ENCODE measurements around the gene CFAP46. TPM values are rescaled to one million over a fixed set of nuclear protein-coding genes. Genes with fewer than 3 reads are reported as not detected.

CFAP46 gene
- polyA plus RNA-seq, 1 of the 3 experiments (the other 2 are of a cell fraction), result 3.9 TPM

DNA sequence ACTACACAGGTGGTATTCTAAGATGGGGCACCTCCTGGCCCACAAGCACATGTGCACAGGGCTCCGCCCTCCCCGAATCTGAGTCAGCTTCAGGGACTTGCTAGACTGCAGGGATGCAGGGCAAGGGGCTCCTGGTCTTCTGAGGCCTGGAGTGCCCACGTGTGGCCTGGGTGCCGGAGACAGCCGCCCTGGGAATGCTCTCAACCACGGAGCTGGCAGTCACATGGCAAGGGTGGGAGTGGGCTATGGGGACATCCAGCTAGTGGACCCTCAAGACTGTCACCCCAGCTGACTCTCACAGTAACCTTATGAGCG is 42.7 kb downstream of the CFAP46 start:
- TF ChIP-seq IRF3 (IDR thresholded peaks at IDR 0.05; ENCODE audit: low read depth, low read length) (no peak), CHD2 (IDR thresholded peaks at IDR 0.05; ENCODE audit: low read length, partially characterized antibody) (no peak), MEF2A (IDR thresholded peaks at IDR 0.05; ENCODE audit: borderline replicate concordance, low read depth) (no peak), NRF1 (IDR thresholded peaks at IDR 0.05; ENCODE audit: low read depth, low read length) (no peak), GABPA (IDR thresholded peaks at IDR 0.05; ENCODE audit: low read depth) (no peak)
- Histone ChIP-seq H3K9ac (no peak overlapping the region), H3K4me3 (ENCODE audit: low read depth in 2 of 2, low read length in 1 of 2) (no peak overlapping the region), H3K36me3 (replicated peaks in 1 of 2; ENCODE audit: control insufficient read depth in 1 of 2, insufficient read depth in 2 of 2, low read length in 1 of 2) (no peaks in the 10 kb centered on the region), H3K4me2 (no peak overlapping the region), H3K4me1 (ENCODE audit: control insufficient read depth in 1 of 2, insufficient read depth in 2 of 2, low read depth in 1 of 2, low read length in 1 of 2) (no peaks in the 10 kb centered on the region), H3K79me2 (ENCODE audit: insufficient read depth) (no peaks in the 10 kb centered on the region), H3K9me2 (no peaks in the 10 kb centered on the region), H3K9me3 (no peaks in the 10 kb centered on the region), H3K27ac (ENCODE audit: low read depth in 2 of 2, low read length in 1 of 2) (no peak overlapping the region), H2AFZ (ENCODE audit: low read depth) (no peak overlapping the region), H4K20me1 (ENCODE audit: insufficient read depth) (no peaks in the 10 kb centered on the region), H3F3A (replicated peaks; ENCODE audit: insufficient read depth) (no peaks in the 10 kb centered on the region), H3K27me3 (ENCODE audit: insufficient read depth) (no peaks in the 10 kb centered on the region; the same call in 1 of the 2 replicates)
- DNase-seq, result no peak
- 57% methylated on average over 3 of the region's 7 CpGs for WGBS (ENCODE audit: low lambda C conversion rate)
- ChIA-PET POLR2A (no interaction called here), CTCF (interaction anchor here (1.4 to 4.1 kb wide), 2 partner anchors 196 to 225 kb away, joined by 3 to 19 read pairs; no protein-coding TSS in a partner anchor)

DNA sequence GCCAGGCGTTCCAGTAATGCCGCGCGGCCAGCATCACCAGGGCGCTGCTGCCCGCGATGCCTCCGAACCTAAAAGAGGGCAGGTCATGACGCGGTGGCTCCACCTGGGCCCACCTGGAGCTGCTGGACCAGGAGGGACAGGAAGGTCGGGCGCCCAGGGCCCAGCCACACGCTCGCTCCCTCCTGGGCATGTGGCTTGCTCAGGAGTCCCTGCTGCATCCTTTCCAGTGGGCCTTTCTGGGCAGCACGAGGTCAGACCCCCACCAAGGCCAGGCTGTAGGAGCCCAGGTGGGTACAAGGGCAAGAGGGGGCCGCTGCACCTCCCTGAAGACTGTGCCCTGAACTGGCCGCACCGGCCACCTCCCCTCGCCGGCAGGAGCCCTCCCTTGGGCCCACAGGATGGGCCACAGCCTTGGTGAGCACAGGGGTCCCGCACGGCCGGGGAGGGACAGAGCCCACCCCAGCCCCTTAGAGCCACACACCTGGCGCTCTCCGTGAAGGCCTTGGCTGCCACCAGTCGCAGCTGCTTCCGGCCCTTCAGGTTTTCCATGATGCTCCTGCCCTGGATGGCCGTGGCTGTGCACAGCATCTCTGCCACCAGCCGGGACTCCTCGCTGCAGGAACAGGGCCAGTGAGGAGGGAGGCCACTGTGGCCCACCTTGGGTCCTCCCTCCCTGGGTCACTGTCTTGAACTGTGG is 43.2 kb downstream of the CFAP46 start:
- Histone ChIP-seq H3K27me3 (ENCODE audit: insufficient read depth) (no peaks in the 10 kb centered on the region; the same call in 1 of the 2 replicates), H3K27ac (ENCODE audit: low read depth in 2 of 2, low read length in 1 of 2) (no peak overlapping the region), H4K20me1 (ENCODE audit: insufficient read depth) (no peaks in the 10 kb centered on the region), H3F3A (replicated peaks; ENCODE audit: insufficient read depth) (no peaks in the 10 kb centered on the region), H3K4me2 (no peak overlapping the region), H2AFZ (ENCODE audit: low read depth) (no peak overlapping the region), H3K9ac (no peak overlapping the region), H3K9me3 (no peaks in the 10 kb centered on the region), H3K4me1 (ENCODE audit: control insufficient read depth in 1 of 2, insufficient read depth in 2 of 2, low read depth in 1 of 2, low read length in 1 of 2) (no peaks in the 10 kb centered on the region), H3K79me2 (ENCODE audit: insufficient read depth) (no peaks in the 10 kb centered on the region), H3K36me3 (replicated peaks in 1 of 2; ENCODE audit: control insufficient read depth in 1 of 2, insufficient read depth in 2 of 2, low read length in 1 of 2) (no peaks in the 10 kb centered on the region), H3K4me3 (ENCODE audit: low read depth in 2 of 2, low read length in 1 of 2) (no peak overlapping the region), H3K9me2 (no peaks in the 10 kb centered on the region)
- no peak for DNase-seq
- CTCF ChIA-PET, result interaction anchor here (4.1 kb wide), 1 partner anchor 225 kb away, joined by 19 read pairs; no protein-coding TSS in a partner anchor
- POLR2A ChIA-PET, result no interaction called here
- WGBS (ENCODE audit: low lambda C conversion rate), result 51% methylated on average over 5 of the region's 30 CpGs
- TF ChIP-seq FOXJ3 (CRISPR knock-in tag; IDR thresholded peaks at IDR 0.05) (no peak), GABPA (IDR thresholded peaks at IDR 0.05; ENCODE audit: low read depth) (no peak), MEF2A (IDR thresholded peaks at IDR 0.05; ENCODE audit: borderline replicate concordance, low read depth) (no peak), RXRA (IDR thresholded peaks at IDR 0.05; ENCODE audit: borderline replicate concordance, low read depth) (no peak), GATA2 (CRISPR knock-in tag; IDR thresholded peaks at IDR 0.05) (no peak), YY1 (IDR thresholded peaks at IDR 0.05; ENCODE audit: low read depth) (no peak), MXI1 (IDR thresholded peaks at IDR 0.05; ENCODE audit: low read depth, low read length) (no peak), SMC3 (IDR thresholded peaks at IDR 0.05; ENCODE audit: low read depth, low read length) (no peak), RFX5 (IDR thresholded peaks at IDR 0.05; ENCODE audit: low read length) (no peak), CTCF (IDR thresholded peaks at IDR 0.05) (no peak), SIN3A (IDR thresholded peaks at IDR 0.05; ENCODE audit: borderline replicate concordance, low read depth, low read length) (no peak), ELF1 (IDR thresholded peaks at IDR 0.05) (no peak)
- TF ChIP-seq, protein P1, sequence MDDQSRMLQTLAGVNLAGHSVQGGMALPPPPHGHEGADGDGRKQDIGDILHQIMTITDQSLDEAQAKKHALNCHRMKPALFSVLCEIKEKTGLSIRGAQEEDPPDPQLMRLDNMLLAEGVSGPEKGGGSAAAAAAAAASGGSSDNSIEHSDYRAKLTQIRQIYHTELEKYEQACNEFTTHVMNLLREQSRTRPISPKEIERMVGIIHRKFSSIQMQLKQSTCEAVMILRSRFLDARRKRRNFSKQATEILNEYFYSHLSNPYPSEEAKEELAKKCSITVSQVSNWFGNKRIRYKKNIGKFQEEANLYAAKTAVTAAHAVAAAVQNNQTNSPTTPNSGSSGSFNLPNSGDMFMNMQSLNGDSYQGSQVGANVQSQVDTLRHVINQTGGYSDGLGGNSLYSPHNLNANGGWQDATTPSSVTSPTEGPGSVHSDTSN (IDR thresholded peaks at IDR 0.05), result no peak
- TF ChIP-seq, protein P2, sequence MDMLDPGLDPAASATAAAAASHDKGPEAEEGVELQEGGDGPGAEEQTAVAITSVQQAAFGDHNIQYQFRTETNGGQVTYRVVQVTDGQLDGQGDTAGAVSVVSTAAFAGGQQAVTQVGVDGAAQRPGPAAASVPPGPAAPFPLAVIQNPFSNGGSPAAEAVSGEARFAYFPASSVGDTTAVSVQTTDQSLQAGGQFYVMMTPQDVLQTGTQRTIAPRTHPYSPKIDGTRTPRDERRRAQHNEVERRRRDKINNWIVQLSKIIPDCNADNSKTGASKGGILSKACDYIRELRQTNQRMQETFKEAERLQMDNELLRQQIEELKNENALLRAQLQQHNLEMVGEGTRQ (IDR thresholded peaks at IDR 0.05; ENCODE audit: borderline replicate concordance, low read depth, low read length), result no peak
- TF ChIP-seq, protein P3, sequence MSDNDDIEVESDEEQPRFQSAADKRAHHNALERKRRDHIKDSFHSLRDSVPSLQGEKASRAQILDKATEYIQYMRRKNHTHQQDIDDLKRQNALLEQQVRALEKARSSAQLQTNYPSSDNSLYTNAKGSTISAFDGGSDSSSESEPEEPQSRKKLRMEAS (IDR thresholded peaks at IDR 0.05; ENCODE audit: low read depth), result no peak
